DMS53 (cell line): ENCODE data around the gene LHFPL6.

Experiments used
- DNase-seq: peaks from one replicate; lab custom pipeline; 2025; lab: John Stamatoyannopoulos, UW

LHFPL6 gene

DNA sequence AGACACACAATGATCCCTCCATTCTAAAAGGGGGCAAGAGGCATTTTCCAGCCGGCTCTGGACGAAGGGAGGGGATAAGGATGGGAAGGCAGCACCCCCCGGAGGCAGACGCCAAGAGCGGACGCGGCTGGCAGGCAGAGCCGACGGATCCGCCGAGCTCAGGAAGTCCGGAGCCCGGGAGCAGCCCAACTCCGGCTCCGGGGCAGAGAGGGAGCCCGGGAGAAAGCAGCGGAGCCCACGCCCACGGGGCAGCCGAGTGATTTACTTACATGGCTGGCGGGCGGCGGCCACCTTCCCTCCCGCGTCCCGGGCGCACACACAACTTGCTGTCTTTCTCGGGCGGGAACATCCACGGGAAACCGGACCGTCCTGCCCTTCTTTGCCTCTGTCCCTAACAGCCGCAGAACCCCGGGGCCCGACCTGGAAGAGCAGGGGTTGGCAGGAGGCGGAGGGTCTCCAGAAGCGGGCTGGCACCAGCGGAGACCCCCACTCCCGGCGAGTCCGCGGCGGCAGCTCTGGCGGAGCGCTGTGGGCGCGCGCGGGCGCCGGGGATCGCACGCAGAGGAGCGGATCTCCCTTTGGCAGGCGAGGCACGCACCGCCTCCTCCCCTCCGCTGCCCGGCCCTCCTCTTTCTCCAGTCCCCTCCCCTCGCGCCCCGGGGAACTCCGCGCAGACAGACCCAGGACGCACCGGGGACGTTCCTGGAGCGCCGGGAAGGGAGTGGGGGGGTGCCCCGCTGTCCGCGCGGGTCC, at the start of gene LHFPL6:
Gene LHFPL6, minus strand, starts transcription at position 580 of the 753 bp plus-strand sequence.
- peak; percentile 87 for DNase-seq

GRCh38 chr13:39646122-39646521, 43.1 kb upstream of the LHFPL6 start:
- DNase-seq, result no peak

GRCh38 chr13:39641645-39642044, 38.7 kb upstream of the LHFPL6 start:
- DNase-seq, result no peak

- DNase-seq, result no peak
These were observed 34.9 kb upstream of the LHFPL6 start for GRCh38 chr13:39637890-39638289.

- no peak for DNase-seq
These were observed 32.6 kb upstream of the LHFPL6 start for GRCh38 chr13:39635564-39635963.

DNA sequence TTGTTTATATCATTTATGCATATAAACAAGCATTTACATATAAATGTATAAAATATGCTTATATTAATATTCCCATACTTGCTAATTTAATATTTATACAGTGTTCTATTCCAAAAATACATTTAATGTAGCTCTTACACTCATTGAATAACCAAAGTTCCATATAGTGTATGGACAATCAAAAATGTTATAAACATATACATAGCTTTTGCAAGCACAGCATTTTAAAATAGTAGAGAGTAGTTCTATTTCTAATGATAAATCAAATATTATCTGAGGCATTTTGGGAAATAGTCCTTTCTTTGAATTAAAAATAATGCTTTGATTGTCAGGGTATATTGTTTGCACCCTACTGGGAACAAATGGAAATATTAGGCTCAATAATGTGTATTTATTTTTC, 30.0 kb upstream of the LHFPL6 start:
- DNase-seq, result no peak

- DNase-seq, result no peak
These were observed 28.3 kb upstream of the LHFPL6 start for GRCh38 chr13:39631307-39631706.

DNA sequence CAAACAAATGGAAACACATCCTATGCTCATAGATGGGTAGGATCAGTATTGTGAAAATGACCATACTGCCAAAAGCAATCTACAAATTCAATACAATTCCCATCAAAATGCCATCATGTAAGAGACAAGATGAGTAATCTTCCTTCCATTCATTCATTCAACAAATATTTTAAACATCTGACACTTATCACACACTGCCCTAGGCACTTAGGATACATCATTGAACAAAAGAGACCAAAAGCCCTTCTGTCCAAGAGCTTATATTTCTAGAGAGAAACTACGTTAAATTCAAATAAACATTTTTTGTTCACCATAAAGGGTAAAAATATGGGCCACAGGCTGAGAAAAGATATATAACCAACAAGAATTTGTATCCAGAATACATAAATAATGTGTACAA, 20.5 kb upstream of the LHFPL6 start:
- DNase-seq, result no peak

DNA sequence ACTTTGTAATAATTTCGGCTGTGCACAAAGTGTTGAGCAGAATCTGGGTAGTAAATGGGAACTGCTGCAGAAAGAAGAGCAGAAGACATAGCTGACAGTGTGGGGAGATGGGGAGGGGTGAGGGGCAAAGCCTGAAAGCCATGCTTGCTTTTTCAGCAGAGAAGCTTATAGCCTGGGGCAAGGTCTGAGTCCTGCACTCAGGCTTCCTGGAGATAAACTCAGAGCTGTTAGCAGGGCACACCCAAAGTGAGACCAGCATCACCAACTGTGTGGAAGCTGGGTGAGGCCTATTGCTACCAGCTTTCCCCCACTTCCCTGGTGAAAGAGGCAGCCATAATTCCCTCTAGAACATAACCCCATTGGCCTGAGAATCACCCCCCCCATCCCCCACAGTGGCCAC, 15.6 kb upstream of the LHFPL6 start:
- DNase-seq, result no peak

DNA sequence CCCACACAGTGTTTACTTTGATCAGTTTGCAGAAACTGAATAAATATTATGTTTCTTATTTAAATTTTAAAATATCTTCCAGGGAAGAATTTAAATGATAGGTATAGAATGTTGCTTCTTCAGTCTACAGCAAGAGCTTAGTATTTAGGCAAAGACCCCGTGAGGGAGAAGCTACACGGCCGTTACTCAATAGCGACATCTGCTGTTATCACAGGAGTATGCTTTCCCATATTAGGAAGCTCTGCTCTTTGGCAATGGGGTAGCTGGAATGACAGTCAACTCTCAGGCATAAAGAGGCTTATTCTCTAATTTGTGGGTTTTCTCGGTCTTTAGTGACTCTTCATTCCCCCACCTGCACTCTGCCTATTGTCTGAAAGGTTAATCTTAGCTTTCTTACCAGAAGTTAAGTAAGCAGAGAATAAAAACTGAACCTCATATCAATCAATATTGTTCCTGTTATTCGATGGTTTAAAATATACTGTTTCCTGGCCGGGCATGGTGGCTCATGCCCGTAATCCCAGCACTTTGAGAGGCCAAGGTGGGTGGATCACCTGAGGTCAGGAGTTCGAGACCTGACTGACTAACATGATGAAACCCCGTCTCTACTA, 13.2 kb upstream of the LHFPL6 start:
- DNase-seq, result peak; percentile 81

- peak; percentile 86 for DNase-seq
These were observed 9.1 kb upstream of the LHFPL6 start for GRCh38 chr13:39612023-39612637.

DNA sequence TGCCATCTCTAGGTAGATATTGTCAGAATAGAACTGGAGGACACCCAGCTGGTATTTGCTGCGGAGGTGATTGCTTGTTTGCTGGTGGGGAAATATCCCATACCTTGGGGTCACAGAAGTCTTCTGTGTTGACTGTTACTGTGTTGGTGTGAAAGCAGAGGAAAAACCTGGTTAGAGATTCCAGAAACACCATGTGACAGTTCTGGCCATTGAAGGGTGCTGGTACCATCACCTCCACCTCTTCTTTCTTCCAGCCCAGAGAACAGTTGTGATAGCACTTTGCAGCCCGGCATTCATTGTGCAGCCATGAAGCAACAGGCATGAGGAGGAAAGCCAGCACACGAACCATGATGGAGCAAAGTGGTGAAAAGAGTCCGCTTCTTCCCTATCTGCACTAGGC, 4.9 kb upstream of the LHFPL6 start:
- no peak for DNase-seq

GRCh38 chr13:39605677-39606320, 2.8 kb upstream of the LHFPL6 start:
- peak; percentile 6 for DNase-seq

- no peak for DNase-seq
These were observed 1.8 kb upstream of the LHFPL6 start for GRCh38 chr13:39604756-39605155.

- DNase-seq, result peak; percentile 62
These were observed 493 bp upstream of the LHFPL6 start for GRCh38 chr13:39603424-39603947.

- DNase-seq, result no peak
These were observed 748 bp downstream of the LHFPL6 start for GRCh38 chr13:39602277-39602613.

DNA sequence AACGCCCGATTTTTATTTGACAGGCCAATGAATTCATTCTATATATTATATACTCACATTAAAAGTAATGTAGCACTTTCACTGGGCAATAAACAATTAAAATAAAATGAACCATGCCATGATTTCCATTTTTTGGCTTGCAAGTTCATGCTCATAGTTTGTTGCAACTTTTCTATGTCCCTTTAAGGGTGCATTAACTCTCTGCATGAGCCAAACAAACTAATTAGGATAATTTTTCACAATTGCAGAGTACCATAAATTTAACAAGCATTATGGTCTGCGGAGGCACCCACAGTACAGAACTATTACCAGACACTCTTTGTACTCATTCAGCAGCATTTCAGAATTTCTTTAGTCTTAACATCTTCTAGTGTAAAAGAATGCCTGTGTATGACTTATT, 1.4 kb downstream of the LHFPL6 start:
- DNase-seq, result no peak

DNA sequence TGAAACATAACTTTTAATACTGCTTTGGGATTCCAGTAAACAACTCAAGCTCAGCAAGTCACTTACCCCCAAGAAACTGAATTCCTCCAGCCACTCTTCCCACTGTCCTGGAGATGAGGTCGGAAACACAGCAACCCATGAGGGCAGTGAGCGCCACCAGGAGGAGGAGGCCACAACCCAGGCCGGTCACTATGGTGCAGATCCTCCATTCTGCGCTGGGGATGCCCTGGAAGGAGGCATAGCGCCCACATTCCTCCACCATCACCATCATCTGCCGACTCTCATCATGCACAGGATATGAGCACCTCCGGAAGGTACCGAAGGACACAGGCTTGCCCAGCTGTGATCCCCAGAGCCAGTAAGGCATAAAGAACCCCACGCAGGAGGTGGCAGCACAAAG, 2.2 kb downstream of the LHFPL6 start:
- no peak for DNase-seq

GRCh38 chr13:39599842-39600241, 3.2 kb downstream of the LHFPL6 start:
- DNase-seq, result no peak

- no peak for DNase-seq
These were observed 4.0 kb downstream of the LHFPL6 start for GRCh38 chr13:39599012-39599411.

DNA sequence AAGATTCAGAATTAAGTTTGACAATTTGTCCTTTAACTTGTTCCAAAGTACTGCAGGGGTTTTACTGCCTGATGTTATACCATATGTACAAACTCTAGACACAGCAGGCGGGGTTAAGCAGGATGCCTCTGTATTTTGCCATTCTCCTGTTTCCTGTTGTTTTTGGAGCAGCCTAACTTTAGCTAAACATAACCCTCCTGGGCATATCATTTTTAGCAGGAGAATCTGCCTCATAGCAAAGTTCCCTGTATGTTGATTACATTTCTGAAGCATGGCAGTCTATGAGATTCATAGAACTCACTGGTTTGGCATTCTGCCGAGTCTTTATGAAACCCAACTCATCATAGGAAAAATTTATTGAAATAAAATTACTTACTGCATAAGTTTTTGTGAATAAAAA, 5.2 kb downstream of the LHFPL6 start:
- no peak for DNase-seq

DNA sequence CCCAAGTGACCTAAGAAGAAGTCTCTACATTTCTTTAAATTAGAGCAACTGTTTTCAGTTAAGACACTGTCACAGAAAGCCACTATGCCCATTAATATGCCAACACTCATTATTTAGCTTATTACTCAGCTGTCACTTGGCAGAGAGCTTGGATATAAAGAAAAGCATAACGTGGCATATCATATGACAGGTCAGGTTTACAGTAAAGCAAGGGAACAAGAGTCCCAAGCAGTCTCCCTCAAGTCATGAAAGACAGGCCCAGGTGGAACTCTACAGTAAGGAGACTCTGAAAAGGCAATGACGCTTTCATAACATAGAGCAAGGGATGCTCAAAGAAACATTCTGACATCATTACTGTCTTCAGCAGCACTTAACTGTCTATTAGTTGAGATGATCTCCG, 6.3 kb downstream of the LHFPL6 start:
- no peak for DNase-seq

- no peak for DNase-seq
These were observed 6.8 kb downstream of the LHFPL6 start for GRCh38 chr13:39596176-39596575.
